ENCODE data around the gene TMSB10.

DNA sequence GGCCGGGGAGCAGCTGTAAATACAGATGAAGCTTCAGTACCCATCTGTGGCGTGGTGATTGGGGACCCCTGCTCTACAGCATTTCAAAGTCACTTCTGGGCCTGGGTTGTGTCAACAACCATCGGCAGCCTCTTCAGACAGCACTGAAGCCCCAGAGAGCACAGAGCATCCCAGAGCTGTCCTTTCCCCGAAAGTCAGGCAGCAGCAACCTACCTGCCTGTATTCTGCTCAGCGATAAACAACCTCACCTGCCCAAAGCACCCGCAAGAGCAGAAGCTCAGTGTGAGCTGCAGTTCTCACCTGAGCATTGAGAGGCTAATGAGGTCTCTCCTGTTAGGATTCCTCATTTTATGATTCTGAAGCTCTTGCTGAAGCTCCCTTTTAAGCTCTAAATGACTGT is 43.9 kb upstream of the TMSB10 start:
- TF ChIP-seq JUNB (IDR thresholded peaks at IDR 0.05; ENCODE audit: unreplicated experiment) (no peak), POLR2AphosphoS5 (IDR thresholded peaks at IDR 0.05; ENCODE audit: low read depth) (no peak), EZH2 (IDR thresholded peaks at IDR 0.05; ENCODE audit: low read depth, unreplicated experiment) (no peak), ZNF331 (CRISPR knock-in tag; IDR thresholded peaks at IDR 0.05; ENCODE audit: low read depth) (no peak), EZH2phosphoT487 (IDR thresholded peaks at IDR 0.05; ENCODE audit: unreplicated experiment) (no peak)
- TF ChIP-seq, protein P1, sequence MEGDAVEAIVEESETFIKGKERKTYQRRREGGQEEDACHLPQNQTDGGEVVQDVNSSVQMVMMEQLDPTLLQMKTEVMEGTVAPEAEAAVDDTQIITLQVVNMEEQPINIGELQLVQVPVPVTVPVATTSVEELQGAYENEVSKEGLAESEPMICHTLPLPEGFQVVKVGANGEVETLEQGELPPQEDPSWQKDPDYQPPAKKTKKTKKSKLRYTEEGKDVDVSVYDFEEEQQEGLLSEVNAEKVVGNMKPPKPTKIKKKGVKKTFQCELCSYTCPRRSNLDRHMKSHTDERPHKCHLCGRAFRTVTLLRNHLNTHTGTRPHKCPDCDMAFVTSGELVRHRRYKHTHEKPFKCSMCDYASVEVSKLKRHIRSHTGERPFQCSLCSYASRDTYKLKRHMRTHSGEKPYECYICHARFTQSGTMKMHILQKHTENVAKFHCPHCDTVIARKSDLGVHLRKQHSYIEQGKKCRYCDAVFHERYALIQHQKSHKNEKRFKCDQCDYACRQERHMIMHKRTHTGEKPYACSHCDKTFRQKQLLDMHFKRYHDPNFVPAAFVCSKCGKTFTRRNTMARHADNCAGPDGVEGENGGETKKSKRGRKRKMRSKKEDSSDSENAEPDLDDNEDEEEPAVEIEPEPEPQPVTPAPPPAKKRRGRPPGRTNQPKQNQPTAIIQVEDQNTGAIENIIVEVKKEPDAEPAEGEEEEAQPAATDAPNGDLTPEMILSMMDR (conservative IDR thresholded peaks at IDR 0.05; ENCODE audit: low read depth in 2 of 2) = no peak
- TF ChIP-seq, protein P2, sequence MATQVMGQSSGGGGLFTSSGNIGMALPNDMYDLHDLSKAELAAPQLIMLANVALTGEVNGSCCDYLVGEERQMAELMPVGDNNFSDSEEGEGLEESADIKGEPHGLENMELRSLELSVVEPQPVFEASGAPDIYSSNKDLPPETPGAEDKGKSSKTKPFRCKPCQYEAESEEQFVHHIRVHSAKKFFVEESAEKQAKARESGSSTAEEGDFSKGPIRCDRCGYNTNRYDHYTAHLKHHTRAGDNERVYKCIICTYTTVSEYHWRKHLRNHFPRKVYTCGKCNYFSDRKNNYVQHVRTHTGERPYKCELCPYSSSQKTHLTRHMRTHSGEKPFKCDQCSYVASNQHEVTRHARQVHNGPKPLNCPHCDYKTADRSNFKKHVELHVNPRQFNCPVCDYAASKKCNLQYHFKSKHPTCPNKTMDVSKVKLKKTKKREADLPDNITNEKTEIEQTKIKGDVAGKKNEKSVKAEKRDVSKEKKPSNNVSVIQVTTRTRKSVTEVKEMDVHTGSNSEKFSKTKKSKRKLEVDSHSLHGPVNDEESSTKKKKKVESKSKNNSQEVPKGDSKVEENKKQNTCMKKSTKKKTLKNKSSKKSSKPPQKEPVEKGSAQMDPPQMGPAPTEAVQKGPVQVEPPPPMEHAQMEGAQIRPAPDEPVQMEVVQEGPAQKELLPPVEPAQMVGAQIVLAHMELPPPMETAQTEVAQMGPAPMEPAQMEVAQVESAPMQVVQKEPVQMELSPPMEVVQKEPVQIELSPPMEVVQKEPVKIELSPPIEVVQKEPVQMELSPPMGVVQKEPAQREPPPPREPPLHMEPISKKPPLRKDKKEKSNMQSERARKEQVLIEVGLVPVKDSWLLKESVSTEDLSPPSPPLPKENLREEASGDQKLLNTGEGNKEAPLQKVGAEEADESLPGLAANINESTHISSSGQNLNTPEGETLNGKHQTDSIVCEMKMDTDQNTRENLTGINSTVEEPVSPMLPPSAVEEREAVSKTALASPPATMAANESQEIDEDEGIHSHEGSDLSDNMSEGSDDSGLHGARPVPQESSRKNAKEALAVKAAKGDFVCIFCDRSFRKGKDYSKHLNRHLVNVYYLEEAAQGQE (IDR thresholded peaks at IDR 0.05; ENCODE audit: unreplicated experiment) = no peak
- TF ChIP-seq, protein P3, sequence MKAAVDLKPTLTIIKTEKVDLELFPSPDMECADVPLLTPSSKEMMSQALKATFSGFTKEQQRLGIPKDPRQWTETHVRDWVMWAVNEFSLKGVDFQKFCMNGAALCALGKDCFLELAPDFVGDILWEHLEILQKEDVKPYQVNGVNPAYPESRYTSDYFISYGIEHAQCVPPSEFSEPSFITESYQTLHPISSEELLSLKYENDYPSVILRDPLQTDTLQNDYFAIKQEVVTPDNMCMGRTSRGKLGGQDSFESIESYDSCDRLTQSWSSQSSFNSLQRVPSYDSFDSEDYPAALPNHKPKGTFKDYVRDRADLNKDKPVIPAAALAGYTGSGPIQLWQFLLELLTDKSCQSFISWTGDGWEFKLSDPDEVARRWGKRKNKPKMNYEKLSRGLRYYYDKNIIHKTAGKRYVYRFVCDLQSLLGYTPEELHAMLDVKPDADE (IDR thresholded peaks at IDR 0.05) = no peak

All from GM23338 (cell line).